Neural cell (in vitro differentiated cells): ENCODE data around the gene ZNF532.

ENCODE experiments used
- EP300 ChIP-seq: fragments of 450-650 bp; conservative IDR thresholded peaks from 2 replicates; pipeline ENCODE4 v1.6.1; 2014; ENCODE audit warnings: antibody characterized with exemption, mild to moderate bottlenecking, moderate library complexity; ENCODE audit not compliant: poor library complexity, severe bottlenecking
- EZH2 ChIP-seq: fragments of 200-600, 300-800 bp; shearing (Covaris generic), sonication (generic); IDR thresholded peaks from 2 replicates; pipeline ENCODE4 v1.6.1; 2014; ENCODE audit warnings: antibody characterized with exemption, low read length, borderline replicate concordance, mild to moderate bottlenecking; ENCODE audit not compliant: insufficient read depth, poor library complexity, severe bottlenecking
- POLR2AphosphoS5 ChIP-seq: IDR thresholded peaks from 2 replicates; pipeline ENCODE4 v1.6.1; 2012
- RAD21 ChIP-seq: fragments of 450-650 bp; conservative IDR thresholded peaks from 2 replicates; pipeline ENCODE4 v1.6.1; 2014; ENCODE audit warnings: antibody characterized with exemption, mild to moderate bottlenecking, moderate library complexity
- SMC3 ChIP-seq: fragments of 450-650 bp; conservative IDR thresholded peaks from 2 replicates; pipeline ENCODE4 v1.6.1; 2014; ENCODE audit warnings: antibody characterized with exemption, mild to moderate bottlenecking, moderate library complexity; ENCODE audit not compliant: poor library complexity
- TAF1 ChIP-seq: IDR thresholded peaks from 2 replicates; pipeline ENCODE4 v1.6.1; 2012; ENCODE audit warnings: low read depth
- TF ChIP-seq, protein P1 (sequence below): fragments of 450-650 bp; IDR thresholded peaks from 2 replicates; pipeline ENCODE4 v1.5.1; 2014; ENCODE audit warnings: antibody characterized with exemption, mild to moderate bottlenecking, moderate library complexity; ENCODE audit not compliant: poor library complexity, severe bottlenecking
- TF ChIP-seq, protein P2 (sequence below): IDR thresholded peaks from 2 replicates; pipeline ENCODE4 v1.6.1; 2012; ENCODE audit warnings: borderline replicate concordance

DNA sequence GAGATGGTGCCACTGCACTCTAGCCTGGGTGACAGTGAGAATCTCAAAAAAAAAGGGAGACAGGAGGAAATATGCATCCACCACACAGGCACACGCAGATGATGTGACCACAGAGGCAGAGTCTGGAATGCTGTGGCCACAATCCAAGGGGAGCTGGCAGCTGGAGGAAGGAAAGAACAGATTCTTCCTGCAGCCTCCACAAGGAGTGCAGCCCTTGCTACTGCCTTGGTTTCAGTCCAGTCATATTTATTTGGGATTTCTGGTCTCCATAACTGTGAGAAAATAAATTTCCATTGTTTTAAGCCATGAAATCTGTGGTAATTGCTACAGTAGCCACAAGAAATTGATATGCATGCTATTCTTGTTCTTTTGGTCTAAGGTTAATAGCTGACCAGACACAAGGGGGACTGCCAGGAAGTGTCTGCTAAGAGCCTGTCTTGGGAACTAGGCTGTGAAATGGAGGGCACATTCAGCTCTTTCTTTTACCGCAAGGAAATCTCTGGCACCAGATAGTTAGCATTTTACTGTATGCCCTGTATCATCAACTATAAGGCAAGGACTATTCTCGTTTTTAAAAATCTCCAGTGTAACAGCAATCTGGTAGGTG lies 141.9 kb downstream of the ZNF532 start:
- no peak for TF ChIP-seq RAD21
- TF ChIP-seq, protein P1, sequence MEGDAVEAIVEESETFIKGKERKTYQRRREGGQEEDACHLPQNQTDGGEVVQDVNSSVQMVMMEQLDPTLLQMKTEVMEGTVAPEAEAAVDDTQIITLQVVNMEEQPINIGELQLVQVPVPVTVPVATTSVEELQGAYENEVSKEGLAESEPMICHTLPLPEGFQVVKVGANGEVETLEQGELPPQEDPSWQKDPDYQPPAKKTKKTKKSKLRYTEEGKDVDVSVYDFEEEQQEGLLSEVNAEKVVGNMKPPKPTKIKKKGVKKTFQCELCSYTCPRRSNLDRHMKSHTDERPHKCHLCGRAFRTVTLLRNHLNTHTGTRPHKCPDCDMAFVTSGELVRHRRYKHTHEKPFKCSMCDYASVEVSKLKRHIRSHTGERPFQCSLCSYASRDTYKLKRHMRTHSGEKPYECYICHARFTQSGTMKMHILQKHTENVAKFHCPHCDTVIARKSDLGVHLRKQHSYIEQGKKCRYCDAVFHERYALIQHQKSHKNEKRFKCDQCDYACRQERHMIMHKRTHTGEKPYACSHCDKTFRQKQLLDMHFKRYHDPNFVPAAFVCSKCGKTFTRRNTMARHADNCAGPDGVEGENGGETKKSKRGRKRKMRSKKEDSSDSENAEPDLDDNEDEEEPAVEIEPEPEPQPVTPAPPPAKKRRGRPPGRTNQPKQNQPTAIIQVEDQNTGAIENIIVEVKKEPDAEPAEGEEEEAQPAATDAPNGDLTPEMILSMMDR: no peak
- no peak for TF ChIP-seq EZH2
- TF ChIP-seq, protein P2, sequence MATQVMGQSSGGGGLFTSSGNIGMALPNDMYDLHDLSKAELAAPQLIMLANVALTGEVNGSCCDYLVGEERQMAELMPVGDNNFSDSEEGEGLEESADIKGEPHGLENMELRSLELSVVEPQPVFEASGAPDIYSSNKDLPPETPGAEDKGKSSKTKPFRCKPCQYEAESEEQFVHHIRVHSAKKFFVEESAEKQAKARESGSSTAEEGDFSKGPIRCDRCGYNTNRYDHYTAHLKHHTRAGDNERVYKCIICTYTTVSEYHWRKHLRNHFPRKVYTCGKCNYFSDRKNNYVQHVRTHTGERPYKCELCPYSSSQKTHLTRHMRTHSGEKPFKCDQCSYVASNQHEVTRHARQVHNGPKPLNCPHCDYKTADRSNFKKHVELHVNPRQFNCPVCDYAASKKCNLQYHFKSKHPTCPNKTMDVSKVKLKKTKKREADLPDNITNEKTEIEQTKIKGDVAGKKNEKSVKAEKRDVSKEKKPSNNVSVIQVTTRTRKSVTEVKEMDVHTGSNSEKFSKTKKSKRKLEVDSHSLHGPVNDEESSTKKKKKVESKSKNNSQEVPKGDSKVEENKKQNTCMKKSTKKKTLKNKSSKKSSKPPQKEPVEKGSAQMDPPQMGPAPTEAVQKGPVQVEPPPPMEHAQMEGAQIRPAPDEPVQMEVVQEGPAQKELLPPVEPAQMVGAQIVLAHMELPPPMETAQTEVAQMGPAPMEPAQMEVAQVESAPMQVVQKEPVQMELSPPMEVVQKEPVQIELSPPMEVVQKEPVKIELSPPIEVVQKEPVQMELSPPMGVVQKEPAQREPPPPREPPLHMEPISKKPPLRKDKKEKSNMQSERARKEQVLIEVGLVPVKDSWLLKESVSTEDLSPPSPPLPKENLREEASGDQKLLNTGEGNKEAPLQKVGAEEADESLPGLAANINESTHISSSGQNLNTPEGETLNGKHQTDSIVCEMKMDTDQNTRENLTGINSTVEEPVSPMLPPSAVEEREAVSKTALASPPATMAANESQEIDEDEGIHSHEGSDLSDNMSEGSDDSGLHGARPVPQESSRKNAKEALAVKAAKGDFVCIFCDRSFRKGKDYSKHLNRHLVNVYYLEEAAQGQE: no peak
- no peak for TF ChIP-seq POLR2AphosphoS5
- no peak for TF ChIP-seq EP300
- no peak for TF ChIP-seq SMC3
- no peak for TF ChIP-seq TAF1
